Psoas muscle (tissue), 8 donors: ENCODE results near the gene CELF2. TPM values are rescaled to one million over a fixed set of nuclear protein-coding genes. Genes with fewer than 3 reads are reported as not detected.
"Not testable (repeated sequence)": the region's sequence is repeated elsewhere in the genome, so short reads cannot be mapped to it uniquely, and the experiment has no call there.

Experiments used
- ATAC-seq, 4 donors: fragments of 200-7000 bp; cut with Tn5 transposase; one replicate each; pipeline ENCODE4 v1.9.1; 2020; ENCODE audit warnings: moderate library complexity in 3 of 4, mild to moderate bottlenecking in 2 of 4
- DNase-seq, 2 donors: peaks; one replicate each; pipeline ENCODE4 v3.0.0-alpha.2; 2020
- H3K27ac ChIP-seq: fragments of 200-600 bp; one replicate; pipeline ENCODE4 v1.8.0; 2022
- H3K27me3 ChIP-seq, 3 donors: fragments of 200-600 bp in 1 of 3; one replicate each; pipeline versions ENCODE4 v1.6.1 to v1.8.0; 2013 to 2022; ENCODE audit warnings: low read length in 2 of 3, mild to moderate bottlenecking in 2 of 3, moderate library complexity in 1 of 3; ENCODE audit not compliant: insufficient read depth in 3 of 3
- H3K36me3 ChIP-seq, 2 donors: fragments of 200-600 bp in 1 of 2; one replicate each; pipeline versions ENCODE4 v1.6.1 to v1.8.0; 2013 to 2022; ENCODE audit warnings: low read depth in 1 of 2, mild to moderate bottlenecking in 1 of 2, moderate library complexity in 1 of 2; ENCODE audit not compliant: insufficient read depth in 1 of 2
- H3K4me1 ChIP-seq: fragments of 200-600 bp; one replicate; pipeline ENCODE4 v1.8.0; 2022
- H3K4me3 ChIP-seq: fragments of 200-600 bp; one replicate; pipeline ENCODE4 v1.8.0; 2022; ENCODE audit warnings: mild to moderate bottlenecking
- H3K9me3 ChIP-seq: fragments of 200-600 bp; one replicate; pipeline ENCODE4 v1.8.0; 2022
- WGBS, 3 donors: extraction: QIAGEN DNeasy Blood & Tissue Kit; methylation state at CpG; one replicate each; pipeline versions ENCODE4 v1.1.6 to v1.1.7; 2013; 5-methylcytosine and 5-hydroxymethylcytosine counted together
- intact Hi-C, 2 donors: fragments of 100-400 bp; cut with DNase I; formaldehyde crosslinking; loops; one replicate each; pipeline versions ENCODE4 v1.11.0 to v1.14.2; 2022
- polyA plus RNA-seq, 3 donors: library from polyadenylated mRNA; stranded (reverse); fragments of 200-250 nt; gene quantifications; one replicate each; pipeline ENCODE4 v1.2.3, GENCODE V29; 2013
- total RNA-seq, 4 donors: library from RNA; stranded (reverse); fragmentation: NEBNext Ultra II Directional in 2 of 4; extraction: Animal tissue kit (Norgen Biotek cat#: 25700) in 2 of 4; gene quantifications; one replicate each; pipeline versions ENCODE4 v1.2.1 to v1.2.4, GENCODE V29; 2021 to 2023
- TF ChIP-seq, protein P1 (sequence below): fragments of 200-600 bp; IDR thresholded peaks from one replicate; pipeline ENCODE4 v1.8.0; 2022; ENCODE audit warnings: antibody characterized with exemption
- donor health status: healthy with polysubstance abuse.
- donor health status: DM: no; HTN: no; CAD: no; lungs with moderate emphysema.
- donor health status: Bipolar disorder and iron deficiency.
- donor health status: healthy.
- donor health status: DM: yes; HTN: yes; CAD: no.
- donor health status: DM: no; HTN: no; CAD: no.
- donor health status: DM: no; HTN: no; CAD: no.
- donor health status: DM: yes; HTN: yes; CAD: no.

Gene CELF2
- total and polyA plus RNA-seq, 7 donors = 9.8 to 47.8 (median 29.0) TPM

DNA sequence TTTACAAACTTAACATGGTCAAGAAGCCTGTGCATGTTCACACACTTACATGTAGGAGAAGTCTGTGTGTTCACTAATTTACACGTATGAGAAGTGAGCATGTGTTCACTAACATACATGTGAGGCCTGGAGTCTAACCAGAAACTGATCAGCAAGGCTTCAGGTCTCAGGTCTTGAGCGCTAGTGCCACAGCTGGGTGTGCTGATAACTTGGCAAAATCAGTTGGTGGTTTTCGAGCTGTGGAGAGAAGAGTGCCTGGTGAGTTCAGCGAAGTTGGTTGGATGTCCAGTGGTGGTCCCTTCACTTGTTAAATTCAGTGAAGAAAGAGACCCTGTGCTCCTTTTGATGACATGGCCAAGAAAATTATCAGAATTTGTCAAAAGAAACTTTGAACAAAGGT lies 98.7 kb downstream of the CELF2 start:
- WGBS, 3 donors = 91 to 94% (median 93%) methylated on average over 4 of the region's 4 CpGs
- no peaks in the 10 kb centered on the region for H3K9me3 ChIP-seq
- H3K36me3 ChIP-seq = no peaks in the 10 kb centered on the region
- TF ChIP-seq, protein P1, sequence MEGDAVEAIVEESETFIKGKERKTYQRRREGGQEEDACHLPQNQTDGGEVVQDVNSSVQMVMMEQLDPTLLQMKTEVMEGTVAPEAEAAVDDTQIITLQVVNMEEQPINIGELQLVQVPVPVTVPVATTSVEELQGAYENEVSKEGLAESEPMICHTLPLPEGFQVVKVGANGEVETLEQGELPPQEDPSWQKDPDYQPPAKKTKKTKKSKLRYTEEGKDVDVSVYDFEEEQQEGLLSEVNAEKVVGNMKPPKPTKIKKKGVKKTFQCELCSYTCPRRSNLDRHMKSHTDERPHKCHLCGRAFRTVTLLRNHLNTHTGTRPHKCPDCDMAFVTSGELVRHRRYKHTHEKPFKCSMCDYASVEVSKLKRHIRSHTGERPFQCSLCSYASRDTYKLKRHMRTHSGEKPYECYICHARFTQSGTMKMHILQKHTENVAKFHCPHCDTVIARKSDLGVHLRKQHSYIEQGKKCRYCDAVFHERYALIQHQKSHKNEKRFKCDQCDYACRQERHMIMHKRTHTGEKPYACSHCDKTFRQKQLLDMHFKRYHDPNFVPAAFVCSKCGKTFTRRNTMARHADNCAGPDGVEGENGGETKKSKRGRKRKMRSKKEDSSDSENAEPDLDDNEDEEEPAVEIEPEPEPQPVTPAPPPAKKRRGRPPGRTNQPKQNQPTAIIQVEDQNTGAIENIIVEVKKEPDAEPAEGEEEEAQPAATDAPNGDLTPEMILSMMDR = no peak
- no peaks in the 10 kb centered on the region for H3K27me3 ChIP-seq
- intact Hi-C loops = no loop called here
- no peak overlapping the region for H3K4me3 ChIP-seq
- ATAC-seq = no peak
- peaks cover 41% of the 10 kb centered on the region for H3K4me1 ChIP-seq
- DNase-seq = no peak
- no peak overlapping the region for H3K27ac ChIP-seq

DNA sequence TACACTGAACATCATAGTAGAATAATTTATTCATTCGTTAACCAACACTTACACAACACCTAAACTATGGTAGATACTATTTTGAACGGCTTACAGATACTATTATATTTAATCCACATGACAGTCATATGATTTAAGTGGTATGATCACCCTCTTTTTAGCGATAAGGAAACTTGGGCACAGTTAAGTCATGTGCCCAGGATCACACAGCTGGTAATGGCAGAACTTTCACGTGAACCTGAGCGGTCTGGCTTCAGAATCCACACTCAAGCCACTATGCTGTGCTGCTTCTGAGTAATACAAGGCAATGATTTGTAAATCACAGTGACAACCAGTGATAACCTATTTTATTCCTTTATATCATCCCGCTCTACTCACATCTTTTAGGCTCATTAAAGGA lies 99.1 kb downstream of the CELF2 start:
- no peaks in the 10 kb centered on the region for H3K9me3 ChIP-seq
- TF ChIP-seq, protein P1 = no peak
- peak in 3 of 4 donors; percentile 15 to 43 (median 20) for ATAC-seq
- H3K4me1 ChIP-seq = peaks cover 41% of the 10 kb centered on the region
- no peak overlapping the region for H3K27ac ChIP-seq
- intact Hi-C loops = no loop called here
- WGBS, 3 donors = 67 to 75% (median 69%) methylated on average over 6 of the region's 6 CpGs
- no peak for DNase-seq
- no peak overlapping the region for H3K4me3 ChIP-seq
- H3K36me3 ChIP-seq = no peaks in the 10 kb centered on the region
- no peaks in the 10 kb centered on the region for H3K27me3 ChIP-seq

DNA sequence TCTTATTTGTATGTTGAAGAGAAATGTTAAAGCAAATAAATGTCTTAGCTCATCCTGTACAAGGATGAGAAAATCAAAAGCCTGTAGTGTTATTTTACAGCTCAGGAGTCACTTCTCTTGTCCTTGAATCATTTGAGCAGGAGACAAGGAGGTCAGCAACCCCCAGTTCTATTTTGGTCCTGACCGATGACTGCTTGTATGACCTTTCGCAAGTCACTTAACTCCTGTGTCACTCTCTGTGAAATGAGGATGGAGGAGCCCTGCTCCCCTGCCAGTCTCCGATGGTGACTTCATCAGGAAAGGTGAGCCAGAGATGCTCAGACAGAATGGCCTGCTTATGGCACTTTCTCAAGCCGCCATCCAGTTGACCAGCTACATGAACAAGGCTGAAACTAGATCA lies 101.0 kb downstream of the CELF2 start:
- 42 to 70% (median 54%) methylated on average over 4 of the region's 4 CpGs for WGBS, 3 donors
- intact Hi-C loops = no loop called here
- Histone ChIP-seq H3K27ac (no peak overlapping the region), H3K4me3 (no peak overlapping the region), H3K36me3 (no peaks in the 10 kb centered on the region), H3K4me1 (peaks cover 33% of the 10 kb centered on the region), H3K27me3 (no peaks in the 10 kb centered on the region), H3K9me3 (no peaks in the 10 kb centered on the region)
- peak; percentile 66 to 92 (median 77) for ATAC-seq
- TF ChIP-seq, protein P1 = no peak
- no peak for DNase-seq

DNA sequence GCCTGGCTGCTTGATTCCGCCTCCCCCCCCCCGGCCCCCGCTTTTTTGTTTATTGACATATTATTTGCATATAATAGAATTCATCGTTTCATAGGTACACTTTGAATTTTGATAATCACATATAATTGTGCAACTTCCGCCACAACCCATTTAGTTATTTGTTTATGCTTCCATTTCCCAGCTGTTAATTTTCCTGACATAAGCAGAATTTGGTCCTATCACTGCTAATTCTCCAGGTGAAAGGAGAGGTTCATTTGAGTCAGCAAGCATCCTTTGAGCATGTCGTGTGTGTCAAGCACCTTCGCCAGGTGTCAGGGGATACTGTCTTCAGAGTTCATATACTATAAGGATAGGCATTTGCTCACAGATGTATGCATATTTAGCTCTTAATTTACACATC lies 102.2 kb downstream of the CELF2 start:
- TF ChIP-seq, protein P1 = no peak
- Histone ChIP-seq H3K36me3 (no peaks in the 10 kb centered on the region), H3K4me1 (peaks cover 28% of the 10 kb centered on the region), H3K27ac (no peak overlapping the region), H3K4me3 (no peak overlapping the region), H3K9me3 (no peaks in the 10 kb centered on the region), H3K27me3 (no peaks in the 10 kb centered on the region)
- WGBS, 3 donors = 91 to 93% (median 92%) methylated on average over 7 of the region's 7 CpGs
- DNase-seq (no peak), ATAC-seq (no peak)
- intact Hi-C loops = no loop called here

DNA sequence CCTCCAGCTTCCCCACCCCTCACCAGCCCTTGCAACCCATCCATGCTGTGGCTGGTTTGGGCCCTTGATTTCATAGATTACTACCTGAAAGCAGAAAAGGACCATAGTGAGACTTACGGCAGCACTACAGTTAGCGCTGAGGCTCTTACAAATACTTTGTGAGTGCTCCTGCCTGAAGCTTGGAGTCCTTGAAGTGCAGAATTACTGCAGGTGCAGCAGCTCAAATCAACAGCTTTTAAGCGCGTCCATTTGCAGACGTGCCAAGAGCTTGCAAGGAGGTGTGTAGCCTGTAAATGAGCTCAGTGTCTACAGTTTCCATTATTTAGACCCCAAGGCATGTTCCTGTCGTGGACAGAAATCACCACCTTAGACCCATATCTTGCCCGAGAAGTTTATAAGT lies 103.0 kb downstream of the CELF2 start:
- Histone ChIP-seq H3K4me1 (peaks cover 19% of the 10 kb centered on the region), H3K9me3 (no peaks in the 10 kb centered on the region), H3K27me3 (no peaks in the 10 kb centered on the region), H3K4me3 (no peak overlapping the region), H3K36me3 (no peaks in the 10 kb centered on the region), H3K27ac (no peak overlapping the region)
- no peak for DNase-seq
- intact Hi-C loops = no loop called here
- ATAC-seq = no peak
- TF ChIP-seq, protein P1 = no peak
- WGBS, 3 donors = 78 to 90% (median 83%) methylated on average over 7 of the region's 7 CpGs

DNA sequence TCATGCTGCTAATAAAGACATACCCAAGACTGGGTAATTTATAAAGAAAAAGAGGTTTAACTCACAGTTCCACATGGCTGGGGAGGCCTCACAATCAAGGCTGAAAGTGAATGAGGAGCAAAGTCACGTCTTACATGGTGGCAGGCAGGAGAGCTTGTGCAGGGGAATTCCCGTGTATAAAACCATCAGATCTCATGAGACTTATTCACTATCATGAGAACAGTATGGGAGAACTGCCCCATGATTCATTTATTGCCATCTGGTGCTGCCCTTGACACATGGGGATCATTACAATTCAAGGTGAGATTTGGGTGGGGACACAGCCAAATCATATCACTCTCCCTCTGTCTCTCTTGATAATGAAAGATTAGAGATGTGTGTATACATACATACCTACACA lies 106.2 kb downstream of the CELF2 start:
- H3K27ac ChIP-seq, H3K36me3 ChIP-seq, H3K4me3 ChIP-seq, ATAC-seq, DNase-seq, H3K4me1 ChIP-seq, H3K27me3 ChIP-seq, intact Hi-C loops, H3K9me3 ChIP-seq: not testable (repeated sequence)
- 63 to 89% (median 68%) methylated on average over 2 of the region's 2 CpGs for WGBS, 3 donors
